ENCODE results near the gene SOX12. TPM values are rescaled to one million over a fixed set of nuclear protein-coding genes. Genes with fewer than 3 reads are reported as not detected.

SOX12 gene
- polyA plus RNA-seq, 5 donors = 23.6 to 46.6 (median 30.8) TPM

GRCh38 chr20:298776-299391 lies 26.5 kb upstream of the SOX12 start:
- no peak for DNase-seq

- peak in 1 of 2 donors; percentile 44 for DNase-seq
Observed at GRCh38 chr20:300345-300990, 24.9 kb upstream of the SOX12 start.

GRCh38 chr20:301886-302848 lies 23.2 kb upstream of the SOX12 start:
- no peak for DNase-seq

- no peak for DNase-seq
Observed at GRCh38 chr20:305745-306144, 19.6 kb upstream of the SOX12 start.

GRCh38 chr20:308427-309038 lies 16.8 kb upstream of the SOX12 start:
- DNase-seq = no peak

- peak in 1 of 2 donors; percentile 51 for DNase-seq
Observed at GRCh38 chr20:309306-309840, 16.0 kb upstream of the SOX12 start.

- peak; percentile 99 for DNase-seq
Observed at GRCh38 chr20:309841-310644, 15.3 kb upstream of the SOX12 start.

GRCh38 chr20:310645-311044 lies 14.7 kb upstream of the SOX12 start:
- DNase-seq = no peak

- no peak for DNase-seq
Observed at GRCh38 chr20:311609-312008, 13.7 kb upstream of the SOX12 start.

- DNase-seq = no peak
Observed at GRCh38 chr20:312067-312466, 13.3 kb upstream of the SOX12 start.

GRCh38 chr20:312866-313265 lies 12.5 kb upstream of the SOX12 start:
- no peak for DNase-seq

GRCh38 chr20:313402-313801 lies 11.9 kb upstream of the SOX12 start:
- no peak for DNase-seq

GRCh38 chr20:313948-314347 lies 11.4 kb upstream of the SOX12 start:
- DNase-seq = no peak

GRCh38 chr20:316316-317068 lies 8.9 kb upstream of the SOX12 start:
- no peak for DNase-seq

GRCh38 chr20:324177-325044 lies 941 bp upstream of the SOX12 start:
- DNase-seq = peak; percentile 89

- DNase-seq = peak; percentile 60 to 67
Observed at GRCh38 chr20:325889-326644, 715 bp downstream of the SOX12 start.

- DNase-seq = no peak
Observed at GRCh38 chr20:326645-327185, 1.4 kb downstream of the SOX12 start.

All from right lung (tissue), 5 donors.